ENCODE data around the gene WDR88.

DNA sequence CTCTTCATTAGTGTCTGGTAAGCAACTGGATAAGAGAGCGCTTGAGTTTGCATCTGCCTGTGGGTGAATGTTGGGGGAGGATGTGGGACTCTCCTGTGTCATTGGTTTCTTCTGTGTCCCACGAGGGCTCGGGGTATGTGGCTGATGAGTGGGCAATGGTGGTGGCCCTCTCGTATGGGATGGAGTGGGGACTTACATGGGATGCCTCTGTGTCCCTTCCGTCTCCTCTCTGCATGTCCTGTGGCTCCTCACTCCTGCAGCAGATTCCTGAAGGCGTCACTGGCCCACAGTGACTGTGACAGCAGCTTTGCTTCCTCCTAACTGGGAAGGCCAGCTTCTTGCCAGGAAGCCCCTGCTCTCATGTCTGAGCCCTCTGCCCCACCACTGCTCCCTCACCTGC lies 59.6 kb downstream of the WDR88 start:
- TF ChIP-seq POLR2A (IDR thresholded peaks at IDR 0.05; ENCODE audit: low read depth, low read length), result no peak
- TF ChIP-seq, protein P1, sequence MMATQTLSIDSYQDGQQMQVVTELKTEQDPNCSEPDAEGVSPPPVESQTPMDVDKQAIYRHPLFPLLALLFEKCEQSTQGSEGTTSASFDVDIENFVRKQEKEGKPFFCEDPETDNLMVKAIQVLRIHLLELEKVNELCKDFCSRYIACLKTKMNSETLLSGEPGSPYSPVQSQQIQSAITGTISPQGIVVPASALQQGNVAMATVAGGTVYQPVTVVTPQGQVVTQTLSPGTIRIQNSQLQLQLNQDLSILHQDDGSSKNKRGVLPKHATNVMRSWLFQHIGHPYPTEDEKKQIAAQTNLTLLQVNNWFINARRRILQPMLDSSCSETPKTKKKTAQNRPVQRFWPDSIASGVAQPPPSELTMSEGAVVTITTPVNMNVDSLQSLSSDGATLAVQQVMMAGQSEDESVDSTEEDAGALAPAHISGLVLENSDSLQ (IDR thresholded peaks at IDR 0.05), result no peak
- no peak for TF ChIP-seq ESRRA (IDR thresholded peaks at IDR 0.05; ENCODE audit: low read length)
- no peak for TF ChIP-seq MTA2 (IDR thresholded peaks at IDR 0.05; ENCODE audit: low read depth)
- TF ChIP-seq CTCF (IDR thresholded peaks at IDR 0.05 in 2 of 3, conservative IDR thresholded peaks at IDR 0.05 in 1 of 3; ENCODE audit: control insufficient read depth in 2 of 3, extremely low read depth in 1 of 3, insufficient read depth in 1 of 3, low read depth in 3 of 3, low read length in 3 of 3), result no peak
- no peak for TF ChIP-seq SIN3A (IDR thresholded peaks at IDR 0.05; ENCODE audit: low read depth, low read length)
- TF ChIP-seq, protein P2, sequence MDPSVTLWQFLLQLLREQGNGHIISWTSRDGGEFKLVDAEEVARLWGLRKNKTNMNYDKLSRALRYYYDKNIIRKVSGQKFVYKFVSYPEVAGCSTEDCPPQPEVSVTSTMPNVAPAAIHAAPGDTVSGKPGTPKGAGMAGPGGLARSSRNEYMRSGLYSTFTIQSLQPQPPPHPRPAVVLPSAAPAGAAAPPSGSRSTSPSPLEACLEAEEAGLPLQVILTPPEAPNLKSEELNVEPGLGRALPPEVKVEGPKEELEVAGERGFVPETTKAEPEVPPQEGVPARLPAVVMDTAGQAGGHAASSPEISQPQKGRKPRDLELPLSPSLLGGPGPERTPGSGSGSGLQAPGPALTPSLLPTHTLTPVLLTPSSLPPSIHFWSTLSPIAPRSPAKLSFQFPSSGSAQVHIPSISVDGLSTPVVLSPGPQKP (IDR thresholded peaks at IDR 0.05; ENCODE audit: low read depth, low read length), result no peak
- TF ChIP-seq ZNF274 (IDR thresholded peaks at IDR 0.05; ENCODE audit: insufficient read depth, insufficient read length), result no peak
- no peak for TF ChIP-seq TAF1 (IDR thresholded peaks at IDR 0.05; ENCODE audit: borderline replicate concordance, low read depth, low read length)
- no peak for TF ChIP-seq HDAC2 (IDR thresholded peaks at IDR 0.05)
- no peak for TF ChIP-seq EZH2 (IDR thresholded peaks at IDR 0.05; ENCODE audit: borderline replicate concordance, control insufficient read depth, low read depth, low read length)
- no peak for TF ChIP-seq POLR2AphosphoS5 (IDR thresholded peaks at IDR 0.05; ENCODE audit: low read length)
- TF ChIP-seq, protein P3, sequence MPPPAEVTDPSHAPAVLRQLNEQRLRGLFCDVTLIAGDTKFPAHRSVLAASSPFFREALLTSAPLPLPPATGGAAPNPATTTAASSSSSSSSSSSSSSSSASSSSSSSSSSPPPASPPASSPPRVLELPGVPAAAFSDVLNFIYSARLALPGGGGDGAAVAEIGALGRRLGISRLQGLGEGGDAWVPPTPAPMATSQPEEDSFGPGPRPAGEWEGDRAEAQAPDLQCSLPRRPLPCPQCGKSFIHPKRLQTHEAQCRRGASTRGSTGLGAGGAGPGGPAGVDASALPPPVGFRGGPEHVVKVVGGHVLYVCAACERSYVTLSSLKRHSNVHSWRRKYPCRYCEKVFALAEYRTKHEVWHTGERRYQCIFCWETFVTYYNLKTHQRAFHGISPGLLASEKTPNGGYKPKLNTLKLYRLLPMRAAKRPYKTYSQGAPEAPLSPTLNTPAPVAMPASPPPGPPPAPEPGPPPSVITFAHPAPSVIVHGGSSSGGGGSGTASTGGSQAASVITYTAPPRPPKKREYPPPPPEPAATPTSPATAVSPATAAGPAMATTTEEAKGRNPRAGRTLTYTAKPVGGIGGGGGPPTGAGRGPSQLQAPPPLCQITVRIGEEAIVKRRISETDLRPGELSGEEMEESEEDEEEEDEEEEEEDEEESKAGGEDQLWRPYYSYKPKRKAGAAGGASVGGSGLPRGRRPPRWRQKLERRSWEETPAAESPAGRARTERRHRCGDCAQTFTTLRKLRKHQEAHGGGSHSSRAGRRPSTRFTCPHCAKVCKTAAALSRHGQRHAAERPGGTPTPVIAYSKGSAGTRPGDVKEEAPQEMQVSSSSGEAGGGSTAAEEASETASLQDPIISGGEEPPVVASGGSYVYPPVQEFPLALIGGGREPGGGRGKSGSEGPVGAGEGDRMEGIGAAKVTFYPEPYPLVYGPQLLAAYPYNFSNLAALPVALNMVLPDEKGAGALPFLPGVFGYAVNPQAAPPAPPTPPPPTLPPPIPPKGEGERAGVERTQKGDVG (CRISPR knock-in tag; IDR thresholded peaks at IDR 0.05), result no peak
- TF ChIP-seq ZNF24 (IDR thresholded peaks at IDR 0.05), result no peak

Measured in GM12878 (cell line).